A549 (cell line): ENCODE measurements around the gene ZNF496. TPM values are rescaled to one million over a fixed set of nuclear protein-coding genes. Genes with fewer than 3 reads are reported as not detected.

Experiments
- ATAC-seq, 2 experiments: fragments of 200-7000 bp in 1 of 2; fragments of >200 bp in 1 of 2; cut with Nextera tagmentation in 1 of 2; cut with Tn5 transposase in 1 of 2; 3 replicates each; pipeline versions ENCODE4 v1.8.0 to v1.9.1; 2018 to 2020; ENCODE audit warnings: mild to moderate bottlenecking in 1 of 2, moderate library complexity in 1 of 2
- CTCF ChIA-PET: fragments of 300-600 bp; sonication (Branson Sonifier 250); formaldehyde crosslinking; extraction: SDS; loops from one replicate; lab custom pipeline; 2021; ENCODE audit warnings: antibody characterized with exemption, inconsistent platforms; lab: Yijun Ruan, JAX
- POLR2A ChIA-PET: fragments of 350-600 bp; formaldehyde crosslinking; extraction: SDS; loops from one replicate; lab custom pipeline; 2021; ENCODE audit warnings: antibody characterized with exemption, inconsistent platforms; lab: Yijun Ruan, JAX
- DNase-seq, 2 experiments: peaks; one replicate each; pipeline versions ENCODE4 v3.0.0 to v3.0.0-alpha.2; 2011 to 2016; ENCODE audit warnings: low read depth in 1 of 2, low spot score in 1 of 2
- FAIRE-seq: peaks from 2 replicates; lab custom pipeline; 2011; peaks lifted over from hg19 to GRCh38; lab: Jason Lieb, UNC
- H3K27ac ChIP-seq, 2 experiments: fragments of >200 bp; sonication (Bioruptor Twin); formaldehyde crosslinking; 3 replicates each; pipeline ENCODE4 v1.5.1; 2016 to 2017
- H3K4me1 ChIP-seq: fragments of >200 bp; sonication (Bioruptor Twin); formaldehyde crosslinking; 3 replicates; pipeline ENCODE4 v1.6.1; 2016
- H3K4me2 ChIP-seq: fragments of >200 bp; sonication (Bioruptor Twin); formaldehyde crosslinking; 3 replicates; pipeline ENCODE4 v1.6.1; 2016
- H3K4me3 ChIP-seq: fragments of >200 bp; sonication (Bioruptor Twin); formaldehyde crosslinking; 3 replicates; pipeline ENCODE4 v1.5.1; 2016
- H3K9me3 ChIP-seq: fragments of >200 bp; sonication (Bioruptor Twin); formaldehyde crosslinking; 3 replicates; pipeline ENCODE4 v1.6.1; 2016
- BCL3 ChIP-seq: fragments of >200 bp; sonication (Bioruptor Twin); formaldehyde crosslinking; IDR thresholded peaks from 3 replicates; pipeline ENCODE4 v1.6.1; 2016
- CTCF ChIP-seq: fragments of >200 bp; sonication (Bioruptor Twin); formaldehyde crosslinking; IDR thresholded peaks from 3 replicates; pipeline ENCODE4 v1.5.1; 2016
- ELK1 ChIP-seq: fragments of 150-350 bp; IDR thresholded peaks from 2 replicates; pipeline ENCODE4 v1.6.1; 2014; ENCODE audit warnings: low read depth, mild to moderate bottlenecking, low read length
- ESRRA ChIP-seq: fragments of 150-350 bp; IDR thresholded peaks from 2 replicates; pipeline ENCODE4 v1.6.1; 2014; ENCODE audit warnings: mild to moderate bottlenecking, low read length, borderline replicate concordance
- FOSL2 ChIP-seq, 2 experiments: fragments of 450-650 bp in 1 of 2; fragments of >200 bp in 1 of 2; sonication (Bioruptor Twin) in 1 of 2; formaldehyde crosslinking; IDR thresholded peaks; 2 replicates each; pipeline versions ENCODE4 v1.5.0 to v1.6.1; 2016 to 2020; ENCODE audit warnings: mild to moderate bottlenecking in 1 of 2, moderate library complexity in 1 of 2
- FOXS1 ChIP-seq: fragments of 250-450 bp; sonication (Bioruptor Pico); IDR thresholded peaks from 2 replicates; pipeline ENCODE4 v1.5.0; 2020; ENCODE audit warnings: mild to moderate bottlenecking, moderate library complexity
- HES2 ChIP-seq: fragments of >200 bp; sonication (Bioruptor Twin); formaldehyde crosslinking; IDR thresholded peaks from 2 replicates; pipeline ENCODE4 v1.6.1; 2016
- HEYL ChIP-seq: fragments of 250-450 bp; sonication (Bioruptor Pico); IDR thresholded peaks from 2 replicates; pipeline ENCODE4 v1.8.0; 2021; ENCODE audit warnings: mild to moderate bottlenecking, moderate library complexity
- HMGXB4 ChIP-seq: fragments of 250-450 bp; sonication (Bioruptor Pico); IDR thresholded peaks from 2 replicates; pipeline ENCODE4 v1.5.0; 2021; ENCODE audit warnings: mild to moderate bottlenecking, moderate library complexity, borderline replicate concordance
- HOXB13 ChIP-seq: fragments of 250-450 bp; sonication (Bioruptor Pico); IDR thresholded peaks from 2 replicates; pipeline ENCODE4 v1.5.0; 2020; ENCODE audit warnings: low read depth, mild to moderate bottlenecking, moderate library complexity
- HOXB5 ChIP-seq: fragments of 250-450 bp; sonication (Bioruptor Pico); IDR thresholded peaks from 2 replicates; pipeline ENCODE4 v1.5.0; 2020; ENCODE audit warnings: mild to moderate bottlenecking, moderate library complexity
- JUNB ChIP-seq: fragments of >200 bp; sonication (Bioruptor Twin); formaldehyde crosslinking; IDR thresholded peaks from 2 replicates; pipeline ENCODE4 v1.6.1; 2016
- KDM1A ChIP-seq: fragments of 200-600 bp; sonication (generic); IDR thresholded peaks from 2 replicates; pipeline ENCODE4 v1.6.1; 2016; ENCODE audit warnings: low read depth, mild to moderate bottlenecking
- MAX ChIP-seq: IDR thresholded peaks from 2 replicates; pipeline ENCODE4 v1.6.1; 2012
- MYC ChIP-seq: IDR thresholded peaks from 2 replicates; pipeline ENCODE4 v1.6.1; 2012; ENCODE audit warnings: mild to moderate bottlenecking, inconsistent platforms, low read length, improper control_type of control experiment, borderline replicate concordance
- NPAS2 ChIP-seq: fragments of 250-450 bp; sonication (Bioruptor Pico); IDR thresholded peaks from 2 replicates; pipeline ENCODE4 v1.8.0; 2022; ENCODE audit warnings: mild to moderate bottlenecking, moderate library complexity, borderline replicate concordance
- PBX3 ChIP-seq: IDR thresholded peaks from 2 replicates; pipeline ENCODE4 v1.6.1; 2012
- PHF8 ChIP-seq: fragments of 200-600 bp; sonication (generic); IDR thresholded peaks from 2 replicates; pipeline ENCODE4 v1.6.1; 2016; ENCODE audit warnings: low read depth, mild to moderate bottlenecking, antibody characterized with exemption, moderate library complexity, borderline replicate concordance
- RARB ChIP-seq: fragments of 250-450 bp; sonication (Bioruptor Pico); IDR thresholded peaks from 2 replicates; pipeline ENCODE4 v1.8.0; 2021; ENCODE audit warnings: mild to moderate bottlenecking, moderate library complexity
- RCOR1 ChIP-seq: fragments of 150-350 bp; IDR thresholded peaks from 2 replicates; pipeline ENCODE4 v1.6.1; 2014; ENCODE audit warnings: antibody characterized with exemption, low read length, low read depth
- SREBF2 ChIP-seq: fragments of 450-650 bp; IDR thresholded peaks from 2 replicates; pipeline ENCODE4 v1.6.1; 2014; ENCODE audit warnings: mild to moderate bottlenecking, moderate library complexity
- USF2 ChIP-seq: fragments of 450-650 bp; IDR thresholded peaks from 2 replicates; pipeline ENCODE4 v1.6.1; 2014; ENCODE audit warnings: antibody characterized with exemption
- ZC3H11A ChIP-seq: fragments of 450-650 bp; IDR thresholded peaks from 2 replicates; pipeline ENCODE4 v1.6.1; 2014; ENCODE audit warnings: antibody characterized with exemption, mild to moderate bottlenecking
- ZSCAN20 ChIP-seq: fragments of 250-450 bp; sonication (Bioruptor Pico); IDR thresholded peaks from 2 replicates; pipeline ENCODE4 v1.8.0; 2022; ENCODE audit warnings: mild to moderate bottlenecking, moderate library complexity
- WGBS: methylation state at CpG from one replicate; pipeline ENCODE4 v1.1.6; 2017; ENCODE audit errors: missing lambda C conversion rate; 5-methylcytosine and 5-hydroxymethylcytosine counted together
- polyA plus RNA-seq, 4 experiments: library from polyadenylated mRNA; depleted of rRNA in 3 of 4; stranded (reverse); fragments of >200 nt; fragmentation: RNase III in 1 of 4; extraction: RNeasy Plus Mini Kit Qiagen cat#74134 plus additional on column Dnase treatment in 1 of 4; gene quantifications; 2 replicates in 3 of 4; 3 replicates in 1 of 4; pipeline ENCODE4 v1.2.3, GENCODE V29; 2011 to 2017

ZNF496 gene
- polyA plus RNA-seq, 2 of the 4 experiments (the other 2 are of a cell fraction): 13.1 to 16.1 TPM

- ATAC-seq: no peak
- no peak overlapping the region for H3K4me3 ChIP-seq
- no peak for FAIRE-seq
- CTCF ChIA-PET: interaction anchor here (0.6 kb wide), 1 partner anchor 196 kb away, joined by 3 read pairs; no protein-coding TSS in a partner anchor
- POLR2A ChIA-PET: no interaction called here
- H3K4me2 ChIP-seq: no peak overlapping the region
- H3K4me1 ChIP-seq: no peaks in the 10 kb centered on the region
- no peaks in the 10 kb centered on the region for H3K9me3 ChIP-seq
- DNase-seq: no peak
- 93% methylated on average over 5 of the region's 5 CpGs for WGBS
- TF ChIP-seq ELK1 (no peak), ZSCAN20 (no peak), HES2 (no peak), JUNB (no peak), HOXB13 (no peak), SREBF2 (no peak), MAX (no peak), BCL3 (no peak), HEYL (CRISPR knock-in tag) (no peak), NPAS2 (CRISPR knock-in tag) (no peak), USF2 (no peak), FOXS1 (CRISPR knock-in tag) (no peak), KDM1A (no peak), RARB (CRISPR knock-in tag) (no peak)
- no peak overlapping the region for H3K27ac ChIP-seq
These were observed 15.0 kb downstream of the ZNF496 start for GRCh38 chr1:247316590-247317197.

- Histone ChIP-seq H3K9me3 (peaks cover 14% of the 10 kb centered on the region; the same call in 1 of the 3 replicates), H3K4me1 (no peaks in the 10 kb centered on the region), H3K4me2 (no peak overlapping the region), H3K4me3 (no peak overlapping the region), H3K27ac (no peak overlapping the region)
- FAIRE-seq (no peak), DNase-seq (no peak), ATAC-seq (no peak)
- POLR2A ChIA-PET: no interaction called here
- 95% methylated on average over 2 of the region's 2 CpGs for WGBS
- CTCF ChIA-PET: no interaction called here
- TF ChIP-seq ZC3H11A (no peak), USF2 (no peak), MYC (no peak), SREBF2 (no peak), PBX3 (no peak), PHF8 (no peak), CTCF (no peak), HOXB5 (CRISPR knock-in tag) (no peak), ESRRA (no peak), RCOR1 (no peak), ELK1 (no peak), FOSL2 (IDR thresholded peaks at IDR 0.05) (no peak), FOSL2 (CRISPR knock-in tag; IDR thresholded peaks at IDR 0.05) (no peak), FOXS1 (CRISPR knock-in tag) (no peak), HMGXB4 (CRISPR knock-in tag) (no peak), HES2 (no peak)
These were observed 27.6 kb downstream of the ZNF496 start for GRCh38 chr1:247304031-247304430.
